ENCODE results near the gene TMPRSS3.

DNA sequence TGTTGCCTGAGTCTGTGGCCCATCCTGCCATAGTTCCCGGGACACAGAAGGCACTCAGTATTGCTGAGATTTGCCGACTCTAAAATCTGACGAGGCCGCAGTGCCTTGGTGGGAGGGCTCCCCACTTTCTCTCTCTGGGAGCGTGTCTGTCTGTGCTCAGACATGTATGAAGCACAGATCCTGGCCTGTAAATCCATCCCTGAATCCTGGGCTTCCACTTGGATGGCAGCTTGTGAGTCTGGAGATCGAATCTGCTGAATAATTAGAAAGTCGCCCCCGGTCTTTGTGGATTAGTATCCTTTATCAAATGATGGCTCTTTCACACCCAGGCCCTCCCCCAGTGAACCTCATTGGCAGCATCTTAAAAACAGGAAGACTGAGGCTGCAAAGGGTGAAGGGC is 18.2 kb upstream of the TMPRSS3 start:
- TF ChIP-seq, protein P1, sequence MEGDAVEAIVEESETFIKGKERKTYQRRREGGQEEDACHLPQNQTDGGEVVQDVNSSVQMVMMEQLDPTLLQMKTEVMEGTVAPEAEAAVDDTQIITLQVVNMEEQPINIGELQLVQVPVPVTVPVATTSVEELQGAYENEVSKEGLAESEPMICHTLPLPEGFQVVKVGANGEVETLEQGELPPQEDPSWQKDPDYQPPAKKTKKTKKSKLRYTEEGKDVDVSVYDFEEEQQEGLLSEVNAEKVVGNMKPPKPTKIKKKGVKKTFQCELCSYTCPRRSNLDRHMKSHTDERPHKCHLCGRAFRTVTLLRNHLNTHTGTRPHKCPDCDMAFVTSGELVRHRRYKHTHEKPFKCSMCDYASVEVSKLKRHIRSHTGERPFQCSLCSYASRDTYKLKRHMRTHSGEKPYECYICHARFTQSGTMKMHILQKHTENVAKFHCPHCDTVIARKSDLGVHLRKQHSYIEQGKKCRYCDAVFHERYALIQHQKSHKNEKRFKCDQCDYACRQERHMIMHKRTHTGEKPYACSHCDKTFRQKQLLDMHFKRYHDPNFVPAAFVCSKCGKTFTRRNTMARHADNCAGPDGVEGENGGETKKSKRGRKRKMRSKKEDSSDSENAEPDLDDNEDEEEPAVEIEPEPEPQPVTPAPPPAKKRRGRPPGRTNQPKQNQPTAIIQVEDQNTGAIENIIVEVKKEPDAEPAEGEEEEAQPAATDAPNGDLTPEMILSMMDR (IDR thresholded peaks at IDR 0.05) = no peak
- TF ChIP-seq POLR2A (IDR thresholded peaks at IDR 0.05; ENCODE audit: low read depth) (no peak), POLR2AphosphoS5 (IDR thresholded peaks at IDR 0.05) (no peak), EP300 (IDR thresholded peaks at IDR 0.05) (no peak)
